Activated naive CD8-positive, alpha-beta T cell (primary cell): Measurements from ENCODE around the gene ANKRD11.
"Not testable (repeated sequence)": the region's sequence is repeated elsewhere in the genome, so short reads cannot be mapped to it uniquely, and the experiment has no call there.

Source experiments
- H3K27ac Mint-ChIP-seq: one replicate; pipeline ENCODE4 v1.8.0; 2021; ENCODE audit warnings: mixed read lengths
- H3K27me3 Mint-ChIP-seq: one replicate; pipeline ENCODE4 v1.8.0; 2021; ENCODE audit warnings: mixed read lengths
- H3K36me3 Mint-ChIP-seq: one replicate; pipeline ENCODE4 v1.8.0; 2021; ENCODE audit warnings: mixed read lengths
- H3K4me1 Mint-ChIP-seq: one replicate; pipeline ENCODE4 v1.8.0; 2021; ENCODE audit warnings: low read depth, mixed read lengths
- H3K4me3 Mint-ChIP-seq: one replicate; pipeline ENCODE4 v1.8.0; 2021; ENCODE audit warnings: mild to moderate bottlenecking, mixed read lengths
- H3K9me3 Mint-ChIP-seq: one replicate; pipeline ENCODE4 v1.8.0; 2021; ENCODE audit warnings: low read depth, mixed read lengths

Gene ANKRD11

GRCh38 chr16:89423681-89424260 lies 66.6 kb downstream of the ANKRD11 start:
- Mint-ChIP-seq H3K27ac (peak overlapping the region; percentile 41), H3K36me3 (peaks cover 2% of the 10 kb centered on the region), H3K4me1 (peaks cover 76% of the 10 kb centered on the region), H3K9me3 (no peaks in the 10 kb centered on the region), H3K27me3 (no peaks in the 10 kb centered on the region), H3K4me3 (peak overlapping the region; percentile 64)

GRCh38 chr16:89422905-89423630 lies 67.3 kb downstream of the ANKRD11 start:
- Mint-ChIP-seq H3K27ac (peak overlapping the region; percentile 82), H3K36me3 (peaks cover 2% of the 10 kb centered on the region), H3K27me3 (no peaks in the 10 kb centered on the region), H3K4me1 (peaks cover 82% of the 10 kb centered on the region), H3K4me3 (peak overlapping the region; percentile 64), H3K9me3 (no peaks in the 10 kb centered on the region)

- Mint-ChIP-seq H3K4me1 (peaks cover 87% of the 10 kb centered on the region), H3K36me3 (peaks cover 2% of the 10 kb centered on the region)
Observed at GRCh38 chr16:89422527-89422904, 67.8 kb downstream of the ANKRD11 start.

GRCh38 chr16:89421300-89421699 lies 69.1 kb downstream of the ANKRD11 start:
- H3K27me3 Mint-ChIP-seq, H3K9me3 Mint-ChIP-seq, H3K4me3 Mint-ChIP-seq, H3K27ac Mint-ChIP-seq, H3K36me3 Mint-ChIP-seq: not testable (repeated sequence)
- H3K4me1 Mint-ChIP-seq: peaks cover 84% of the 10 kb centered on the region

More at GRCh38 chr16:89422527-89422904, 67.8 kb downstream of the ANKRD11 start:
- no peaks in the 10 kb centered on the region for H3K27me3 Mint-ChIP-seq
- H3K4me3 Mint-ChIP-seq: peak overlapping the region; percentile 64
- peak overlapping the region; percentile 82 for H3K27ac Mint-ChIP-seq
- H3K9me3 Mint-ChIP-seq: no peaks in the 10 kb centered on the region

- H3K27me3 Mint-ChIP-seq: no peaks in the 10 kb centered on the region
- H3K4me3 Mint-ChIP-seq: peak overlapping the region; percentile 46
- no peaks in the 10 kb centered on the region for H3K36me3 Mint-ChIP-seq
- H3K27ac Mint-ChIP-seq: peak overlapping the region; percentile 86
- no peaks in the 10 kb centered on the region for H3K9me3 Mint-ChIP-seq
- H3K4me1 Mint-ChIP-seq: peaks cover 79% of the 10 kb centered on the region
Observed at GRCh38 chr16:89420204-89420603, 70.2 kb downstream of the ANKRD11 start.

- H3K4me3 Mint-ChIP-seq: peak overlapping the region; percentile 30
- H3K4me1 Mint-ChIP-seq: peaks cover 76% of the 10 kb centered on the region
- no peaks in the 10 kb centered on the region for H3K27me3 Mint-ChIP-seq
- H3K9me3 Mint-ChIP-seq: no peaks in the 10 kb centered on the region
- H3K36me3 Mint-ChIP-seq: no peaks in the 10 kb centered on the region
- peak overlapping the region; percentile 70 for H3K27ac Mint-ChIP-seq
Observed at GRCh38 chr16:89418352-89418751, 72.0 kb downstream of the ANKRD11 start.

- Mint-ChIP-seq H3K4me3 (no peak overlapping the region), H3K36me3 (no peaks in the 10 kb centered on the region), H3K4me1 (peaks cover 76% of the 10 kb centered on the region), H3K27me3 (no peaks in the 10 kb centered on the region), H3K9me3 (no peaks in the 10 kb centered on the region), H3K27ac (peak overlapping the region; percentile 55)
Observed at GRCh38 chr16:89417352-89417751, 73.0 kb downstream of the ANKRD11 start.

- peaks cover 76% of the 10 kb centered on the region for H3K4me1 Mint-ChIP-seq
- no peak overlapping the region for H3K4me3 Mint-ChIP-seq
- H3K36me3 Mint-ChIP-seq: no peaks in the 10 kb centered on the region
- H3K9me3 Mint-ChIP-seq: no peaks in the 10 kb centered on the region
- no peaks in the 10 kb centered on the region for H3K27me3 Mint-ChIP-seq
- H3K27ac Mint-ChIP-seq: peak overlapping the region; percentile 41
Observed at GRCh38 chr16:89413811-89414585, 76.4 kb downstream of the ANKRD11 start.

- Mint-ChIP-seq H3K27ac (peak overlapping the region; percentile 79), H3K4me3 (no peak overlapping the region), H3K4me1 (peaks cover 80% of the 10 kb centered on the region), H3K27me3 (no peaks in the 10 kb centered on the region), H3K36me3 (no peaks in the 10 kb centered on the region), H3K9me3 (no peaks in the 10 kb centered on the region)
Observed at GRCh38 chr16:89412811-89413210, 77.5 kb downstream of the ANKRD11 start.

GRCh38 chr16:89411335-89411850 lies 79.0 kb downstream of the ANKRD11 start:
- H3K36me3 Mint-ChIP-seq: no peaks in the 10 kb centered on the region
- H3K27ac Mint-ChIP-seq: peak overlapping the region; percentile 70
- no peaks in the 10 kb centered on the region for H3K9me3 Mint-ChIP-seq
- no peaks in the 10 kb centered on the region for H3K27me3 Mint-ChIP-seq
- peak overlapping the region; percentile 76 for H3K4me3 Mint-ChIP-seq
- peaks cover 82% of the 10 kb centered on the region for H3K4me1 Mint-ChIP-seq

GRCh38 chr16:89410794-89411309 lies 79.5 kb downstream of the ANKRD11 start:
- Mint-ChIP-seq H3K4me3 (peak overlapping the region; percentile 76), H3K4me1 (peaks cover 82% of the 10 kb centered on the region), H3K9me3 (no peaks in the 10 kb centered on the region), H3K27ac (peak overlapping the region; percentile 70), H3K36me3 (no peaks in the 10 kb centered on the region), H3K27me3 (no peaks in the 10 kb centered on the region)

GRCh38 chr16:89410322-89410721 lies 80.0 kb downstream of the ANKRD11 start:
- Mint-ChIP-seq H3K9me3 (no peaks in the 10 kb centered on the region), H3K27me3 (no peaks in the 10 kb centered on the region), H3K36me3 (no peaks in the 10 kb centered on the region), H3K4me1 (peaks cover 84% of the 10 kb centered on the region), H3K4me3 (peak overlapping the region; percentile 20), H3K27ac (peak overlapping the region; percentile 72)

GRCh38 chr16:89409161-89409711 lies 81.1 kb downstream of the ANKRD11 start:
- Mint-ChIP-seq H3K36me3 (no peaks in the 10 kb centered on the region), H3K9me3 (no peaks in the 10 kb centered on the region), H3K4me3 (peak overlapping the region; percentile 71), H3K27ac (peak overlapping the region; percentile 90), H3K4me1 (peaks cover 85% of the 10 kb centered on the region), H3K27me3 (no peaks in the 10 kb centered on the region)

- Mint-ChIP-seq H3K36me3 (no peaks in the 10 kb centered on the region), H3K4me1 (peaks cover 88% of the 10 kb centered on the region), H3K4me3 (peak overlapping the region; percentile 71), H3K27me3 (no peaks in the 10 kb centered on the region), H3K27ac (peak overlapping the region; percentile 90), H3K9me3 (no peaks in the 10 kb centered on the region)
Observed at GRCh38 chr16:89408315-89408714, 82.0 kb downstream of the ANKRD11 start.
